ENCODE results near the gene SERTAD2.

SERTAD2 gene

DNA sequence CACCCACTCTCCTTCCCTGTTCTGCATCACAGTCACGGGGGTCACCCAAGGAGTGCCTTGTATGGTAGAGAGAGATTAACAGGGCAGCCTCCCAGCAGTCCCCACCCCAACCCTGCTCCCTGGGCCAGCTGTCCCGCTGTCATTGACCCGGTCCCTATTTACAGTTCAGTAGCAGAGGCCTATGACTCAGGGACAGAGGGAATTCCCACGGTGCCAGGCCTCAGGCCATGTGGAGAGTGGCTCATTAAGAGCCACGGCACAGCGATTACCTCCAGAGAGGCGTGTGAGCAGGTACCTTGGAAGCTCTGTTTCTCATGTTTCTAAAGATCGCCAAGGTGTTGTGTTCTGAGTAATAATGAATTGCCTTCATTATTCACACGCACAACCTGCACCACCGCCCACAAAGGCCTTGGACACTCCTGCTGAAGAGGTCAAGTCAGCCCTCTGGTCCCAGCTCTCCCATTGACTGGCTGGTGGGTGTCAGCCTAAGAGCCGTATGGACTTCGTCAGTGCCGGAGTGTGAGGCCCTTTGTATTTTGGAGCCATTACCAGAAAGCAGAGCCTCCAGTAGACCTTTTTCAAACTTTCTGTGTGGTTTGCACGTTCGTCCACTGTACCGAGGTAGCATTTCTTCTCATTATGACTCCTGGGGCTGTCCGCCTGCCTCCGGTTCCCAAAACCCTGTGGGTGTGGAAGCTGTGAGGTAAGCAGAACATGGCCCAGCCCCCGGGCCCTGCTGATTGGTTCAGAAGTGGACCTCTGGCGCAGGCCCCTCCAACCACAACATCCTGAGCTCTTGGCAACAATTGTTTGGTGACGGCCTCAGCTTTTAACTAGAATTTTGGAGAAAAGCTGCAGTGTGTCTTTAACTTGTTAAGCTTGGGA, 47.0 kb downstream of the SERTAD2 start:
- DNase-seq: peak; percentile 95

DNA sequence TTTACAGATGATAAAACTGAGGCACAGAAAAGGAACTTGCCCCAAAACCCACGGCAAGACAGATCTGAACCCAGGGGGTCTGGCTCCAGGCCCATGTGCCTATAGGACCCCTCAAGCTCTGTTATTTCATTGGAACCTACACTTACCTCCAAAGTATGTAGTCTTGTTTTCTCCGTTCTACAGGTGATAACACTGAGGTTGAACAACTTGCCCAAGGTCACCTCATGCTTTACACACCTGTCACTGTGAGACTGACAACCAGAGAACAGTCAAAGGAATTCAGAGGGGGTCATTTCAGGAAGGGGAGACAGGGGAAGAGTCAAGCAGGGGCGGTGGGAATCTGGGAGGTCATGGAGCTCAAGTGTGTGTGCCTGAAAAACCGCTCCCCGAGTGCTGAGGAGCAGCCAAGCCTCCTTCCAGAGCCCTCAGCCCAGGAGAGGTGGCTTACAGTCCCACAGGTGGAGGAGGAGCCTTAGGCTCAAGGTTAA, 47.7 kb downstream of the SERTAD2 start:
- no peak for DNase-seq

GRCh38 chr2:64605026-64605471, 48.7 kb downstream of the SERTAD2 start:
- no peak for DNase-seq

- no peak for DNase-seq
Observed at GRCh38 chr2:64604155-64604554, 49.6 kb downstream of the SERTAD2 start.

DNA sequence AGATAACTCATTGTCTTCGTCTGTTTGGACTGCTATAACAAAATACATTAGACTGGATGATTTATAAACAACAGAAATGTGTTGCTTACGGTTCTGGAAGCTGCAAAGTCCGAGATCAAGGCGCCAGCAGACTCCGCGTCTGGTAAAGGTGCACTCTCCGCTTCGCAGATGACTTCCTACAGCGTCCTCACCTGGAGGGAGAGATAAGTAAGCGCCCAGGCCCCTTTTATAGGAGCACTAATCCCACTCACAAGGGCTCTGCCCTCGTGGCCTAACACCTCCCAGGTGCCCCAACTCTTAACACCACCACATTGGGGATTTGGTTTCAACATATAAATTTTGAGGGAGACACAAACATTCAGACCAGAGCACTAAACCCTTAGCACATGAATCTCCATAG, 51.3 kb downstream of the SERTAD2 start:
- no peak for DNase-seq

- no peak for DNase-seq
Observed at GRCh38 chr2:64601785-64602391, 51.8 kb downstream of the SERTAD2 start.

GRCh38 chr2:64601034-64601754, 52.5 kb downstream of the SERTAD2 start:
- DNase-seq: no peak

- DNase-seq: no peak
Observed at GRCh38 chr2:64599469-64599868, 54.2 kb downstream of the SERTAD2 start.

GRCh38 chr2:64598226-64598625, 55.5 kb downstream of the SERTAD2 start:
- DNase-seq: no peak

GRCh38 chr2:64595397-64596176, 58.1 kb downstream of the SERTAD2 start:
- no peak for DNase-seq

GRCh38 chr2:64594226-64594989, 59.3 kb downstream of the SERTAD2 start:
- no peak for DNase-seq

DNA sequence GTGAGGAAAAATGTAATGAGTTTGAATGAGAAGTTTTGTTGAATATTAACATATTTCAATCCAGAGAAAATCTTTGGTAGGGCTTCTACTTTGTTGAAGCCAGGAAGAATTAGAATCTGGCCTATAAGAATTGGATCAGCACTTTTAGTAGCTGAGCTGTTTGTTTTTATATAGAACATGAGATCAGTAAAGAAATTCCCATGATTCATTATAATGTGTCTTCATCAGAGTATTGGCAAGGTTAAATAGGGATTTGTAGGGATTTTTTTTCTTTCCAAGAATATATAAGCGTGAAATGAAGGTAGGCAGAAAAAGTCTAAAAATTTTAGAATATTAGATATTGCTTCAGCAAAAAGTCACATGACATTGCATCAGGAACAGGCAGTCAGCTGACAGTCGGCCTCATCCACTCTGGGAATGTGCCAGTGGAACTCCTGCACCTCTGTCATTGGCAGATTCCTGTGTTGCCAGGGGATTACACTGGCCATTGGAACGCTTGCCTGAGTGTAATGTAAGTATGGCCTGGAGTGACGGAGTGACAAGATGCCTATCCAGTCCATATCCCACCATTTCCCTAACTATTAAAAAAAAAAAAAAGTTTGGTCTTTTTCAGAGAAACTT, 60.6 kb downstream of the SERTAD2 start:
- no peak for DNase-seq

DNA sequence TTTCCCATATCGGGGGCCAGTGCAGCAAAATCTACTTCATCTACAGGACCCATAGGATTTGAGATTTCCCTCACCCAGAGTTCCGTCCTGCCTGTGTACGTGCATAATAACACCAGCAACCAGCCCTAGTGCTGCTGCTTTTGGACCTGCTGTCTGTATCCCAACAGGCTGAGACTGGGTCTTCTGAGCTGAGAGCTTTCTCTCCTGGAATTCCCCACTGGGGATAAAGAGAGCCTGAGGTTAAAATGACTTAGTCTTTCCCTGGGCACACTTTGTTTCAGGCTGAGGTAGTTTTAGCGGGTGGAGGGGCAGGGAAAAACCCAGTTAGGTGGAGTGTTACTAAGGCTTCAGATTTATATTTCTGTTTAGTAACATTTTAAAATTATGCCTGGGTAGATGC, 62.5 kb downstream of the SERTAD2 start:
- DNase-seq: no peak

GRCh38 chr2:64587561-64587960, 66.2 kb downstream of the SERTAD2 start:
- no peak for DNase-seq

GRCh38 chr2:64586883-64587481, 66.7 kb downstream of the SERTAD2 start:
- DNase-seq: peak; percentile 34

DNA sequence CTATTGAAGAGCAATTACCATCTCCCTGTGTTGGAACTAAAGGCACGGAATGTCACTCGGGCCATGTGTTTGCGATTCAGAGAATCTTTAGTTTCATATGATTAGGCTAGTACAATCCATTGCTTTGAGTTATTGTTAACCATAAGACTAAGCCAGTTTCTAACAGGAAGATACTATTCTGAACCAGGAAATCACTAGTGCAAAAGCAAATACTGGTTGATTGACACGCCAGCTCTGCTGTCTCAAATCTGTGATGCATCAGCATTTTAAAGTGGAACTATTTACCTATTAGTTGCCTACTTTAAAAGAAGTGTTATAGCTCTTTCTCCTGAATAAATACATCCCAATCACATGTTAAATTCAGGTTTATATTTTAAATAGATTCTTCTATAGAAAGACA, 67.7 kb downstream of the SERTAD2 start:
- no peak for DNase-seq

- no peak for DNase-seq
Observed at GRCh38 chr2:64582774-64583340, 70.9 kb downstream of the SERTAD2 start.

DNA sequence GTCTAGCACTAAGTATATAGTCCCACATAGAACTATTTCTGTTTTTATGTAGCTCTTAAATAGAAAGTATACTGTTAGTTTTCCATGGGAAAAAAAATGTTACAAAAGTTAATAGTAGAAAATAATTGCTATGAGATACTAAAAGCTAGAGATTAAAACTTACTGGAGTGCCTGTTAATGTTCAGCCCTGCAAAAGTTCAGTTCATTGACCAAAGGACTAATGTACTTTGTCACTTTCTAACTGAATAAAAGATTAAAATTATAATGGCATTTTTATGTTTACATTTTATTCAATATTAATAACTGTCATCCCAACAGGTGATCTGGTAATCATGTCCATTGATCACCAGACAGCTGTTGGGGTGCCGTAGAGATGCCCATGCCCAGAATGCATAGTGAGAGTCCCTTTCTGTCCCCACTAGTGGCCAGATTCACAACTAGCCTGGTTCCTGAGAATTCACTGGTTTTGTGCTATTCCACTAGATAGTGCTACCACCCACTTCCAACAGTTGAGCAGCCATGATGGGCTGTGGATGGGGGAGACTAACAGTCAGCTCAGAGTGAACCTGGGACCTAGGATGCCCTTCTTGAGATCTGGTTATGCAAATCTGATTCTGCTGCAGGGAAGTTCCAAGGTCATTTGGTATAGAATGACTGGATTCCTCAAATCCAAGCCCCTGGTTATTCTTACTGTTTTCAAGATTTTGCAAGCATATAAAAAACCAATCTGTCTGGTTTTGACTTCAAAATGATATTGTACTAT, 71.8 kb downstream of the SERTAD2 start:
- no peak for DNase-seq

All from activated CD4-positive, alpha-beta T cell treated with anti-CD3 and anti-CD28 coated beads, Interleukin-10, Interleukin-2, amounts not matched to agents 100 ng/mL and 50 ng/mL, durations not matched to agents 16 hours and 8 hours (primary cell).